Eye (tissue), 1 donor: ENCODE results near the gene AGXT.

Experiments used
- DNase-seq: peaks from one replicate; pipeline ENCODE4 v3.0.0-alpha.2; 2015

Gene AGXT

DNA sequence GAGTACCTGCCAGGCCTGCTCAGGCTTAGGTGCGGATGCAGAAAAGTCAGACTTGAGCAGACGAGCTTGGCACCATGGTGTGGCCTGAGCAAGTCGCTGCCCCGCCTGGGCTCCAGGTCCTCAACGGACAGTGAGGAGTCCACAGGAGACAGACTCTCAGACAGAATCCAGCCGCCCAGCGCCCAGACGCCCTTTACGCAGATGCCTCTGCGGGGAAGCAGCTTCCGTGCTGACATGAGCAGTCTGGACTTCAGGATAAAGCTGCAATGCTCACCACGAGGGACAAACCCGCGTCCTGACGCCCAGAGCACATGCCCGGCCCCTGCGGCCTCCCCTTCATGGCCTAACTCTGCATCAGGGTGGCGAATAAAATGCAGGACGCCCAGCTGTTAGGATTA lies 30.8 kb downstream of the AGXT start:
- DNase-seq, result no peak

DNA sequence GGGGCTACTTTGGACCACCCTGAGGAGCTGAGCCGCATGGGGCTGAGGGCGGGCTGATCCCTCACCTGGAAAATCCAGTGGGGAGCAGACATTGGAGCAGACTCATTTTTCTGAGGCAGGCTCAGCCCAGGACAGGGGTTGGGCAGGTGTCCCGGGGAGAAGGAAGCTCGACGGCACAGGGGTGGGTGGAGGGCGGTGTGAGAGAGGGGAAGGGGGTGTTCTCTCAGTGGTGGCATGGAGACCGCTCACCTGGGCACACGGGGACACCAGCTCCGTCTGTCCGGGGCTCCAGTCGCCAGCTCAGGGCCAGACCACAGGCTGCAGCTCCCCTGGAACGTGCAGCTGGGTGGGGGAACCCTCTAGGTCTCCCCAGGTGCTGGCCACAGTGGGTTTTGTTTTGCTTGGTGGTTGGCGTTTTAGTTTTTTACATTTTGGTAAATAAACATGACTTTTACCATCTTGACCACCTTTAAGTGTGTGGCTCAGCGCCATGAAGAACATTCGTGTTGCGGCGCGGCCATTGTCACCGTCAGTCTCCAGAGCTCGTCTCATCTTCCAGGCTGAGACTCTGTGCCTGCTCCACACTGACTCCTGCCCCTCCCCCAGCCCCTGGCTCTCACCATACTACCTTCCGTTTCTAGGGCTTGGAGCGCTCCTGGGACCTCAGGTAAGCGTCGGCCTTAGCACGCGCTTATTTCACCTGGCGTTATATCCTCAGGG lies 31.7 kb downstream of the AGXT start:
- DNase-seq, result no peak

DNA sequence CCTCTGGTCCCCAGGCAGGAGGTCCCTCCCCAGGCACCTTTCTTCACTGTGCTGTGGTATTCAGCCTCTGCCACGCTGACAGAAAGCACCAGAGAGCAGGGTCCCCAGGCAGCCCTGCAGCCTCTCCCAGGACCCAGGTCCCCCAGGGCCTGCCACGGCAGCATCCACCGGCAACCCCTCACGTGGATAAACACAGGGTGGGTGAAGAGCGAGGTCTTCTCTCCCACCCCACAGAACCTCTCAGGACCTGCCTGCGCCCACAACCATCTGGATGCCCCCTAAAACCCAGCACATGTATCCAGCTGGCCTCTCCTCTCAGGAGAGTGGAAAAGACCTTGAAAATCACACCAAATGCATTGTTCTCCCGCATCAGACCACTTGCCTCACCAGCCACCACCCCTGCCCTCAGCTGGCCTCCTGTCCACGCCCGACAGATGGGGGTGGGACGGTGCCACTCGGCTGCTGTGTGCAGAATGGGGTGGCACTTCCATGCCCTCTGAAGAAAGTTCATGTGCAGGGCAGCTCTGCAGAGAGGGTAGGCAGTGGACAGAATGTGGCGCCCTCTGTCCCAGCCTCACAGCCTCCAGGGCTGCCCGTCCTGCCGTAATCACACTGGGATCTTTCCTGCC lies 33.5 kb downstream of the AGXT start:
- DNase-seq, result no peak

GRCh38 chr2:240902615-240903041 lies 34.0 kb downstream of the AGXT start:
- no peak for DNase-seq

GRCh38 chr2:240903191-240904060 lies 34.8 kb downstream of the AGXT start:
- no peak for DNase-seq

DNA sequence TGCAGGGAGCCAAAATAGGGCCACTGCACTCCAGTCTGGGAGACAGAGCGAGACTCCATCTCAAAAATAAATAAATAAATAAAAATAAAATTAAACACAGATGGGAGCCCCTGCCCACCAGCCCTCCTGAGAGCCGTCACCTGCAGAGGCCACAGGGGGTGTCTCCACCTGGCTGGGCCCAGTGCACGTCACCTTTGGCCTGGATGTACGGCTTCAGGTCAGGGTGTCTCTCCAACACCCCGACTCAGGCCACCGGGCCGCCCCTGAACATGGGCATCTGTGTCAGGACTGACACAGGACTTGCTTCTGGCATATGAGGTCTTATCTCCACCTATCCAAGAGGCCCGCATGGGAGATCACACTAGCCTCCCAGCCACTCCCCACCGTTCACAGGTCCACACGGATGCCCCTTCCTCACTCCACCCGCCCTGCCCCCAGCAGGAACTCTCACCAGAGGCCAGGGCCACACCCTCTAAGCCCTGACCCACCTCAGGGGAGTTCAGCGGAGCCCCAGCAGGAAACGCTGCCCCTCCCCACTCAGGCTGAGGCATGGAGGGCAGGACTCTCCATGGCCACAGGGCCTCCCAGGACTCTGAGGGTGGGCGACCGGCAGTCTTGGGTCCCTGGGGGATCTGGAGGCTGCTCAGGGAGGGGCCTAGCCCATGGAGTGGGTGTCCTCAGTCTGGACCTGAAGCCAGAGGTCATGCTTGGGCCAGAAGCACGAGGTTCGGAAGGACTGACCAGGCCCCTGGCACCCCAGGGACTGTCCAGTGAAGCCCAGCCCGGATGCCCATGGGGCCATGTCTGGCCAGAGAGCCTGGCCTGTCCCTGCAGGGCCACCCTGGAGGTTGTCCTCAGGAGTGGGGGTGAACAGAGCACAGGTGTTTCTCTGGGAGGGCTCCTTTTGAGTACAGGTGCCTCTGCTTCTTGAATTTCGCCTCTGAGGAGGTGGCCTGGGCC lies 35.9 kb downstream of the AGXT start:
- DNase-seq, result no peak

- DNase-seq, result no peak
Observed at GRCh38 chr2:240905176-240905781, 36.7 kb downstream of the AGXT start.

DNA sequence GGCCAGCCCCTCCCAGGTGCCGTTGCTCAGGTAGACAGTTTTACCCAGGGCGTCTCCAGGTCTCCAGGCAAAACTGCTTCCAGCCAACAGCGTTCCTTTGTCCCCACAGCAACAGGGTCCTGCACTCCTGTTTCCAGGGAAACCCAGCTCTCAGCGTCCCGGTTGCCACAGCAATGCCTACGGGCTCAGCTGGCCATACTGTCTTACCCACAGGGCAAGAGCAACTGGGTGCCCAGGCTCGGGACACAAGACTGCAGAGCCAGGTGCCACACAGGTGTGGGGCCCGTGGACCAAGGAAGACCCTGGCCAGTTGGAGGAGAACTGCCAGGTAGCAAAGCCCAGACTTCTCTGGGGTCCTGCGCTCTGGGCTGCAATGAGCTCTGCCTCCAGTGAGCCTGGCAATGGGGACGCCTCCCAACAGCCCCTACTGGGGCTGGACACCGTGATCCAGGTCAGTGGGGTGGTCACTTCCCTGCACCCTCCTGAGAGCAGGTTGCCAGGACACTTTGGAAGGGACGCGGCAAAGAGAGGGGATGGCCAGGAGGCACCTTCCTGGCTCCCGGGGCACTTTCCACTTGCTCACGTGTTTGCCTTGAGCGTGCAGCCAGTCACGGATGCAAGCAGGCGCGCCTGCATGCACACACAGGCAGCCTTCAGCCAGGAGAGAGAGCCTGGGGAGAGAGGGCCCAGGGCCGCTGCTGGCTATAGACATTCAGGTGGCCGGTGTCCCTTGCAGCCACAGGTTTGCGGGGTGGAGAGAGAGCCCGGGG lies 37.7 kb downstream of the AGXT start, which contains the start of gene CROCC2:
Gene CROCC2 (plus strand): TSS at position 196 of the 770 bp plus-strand sequence. CDS start 178 bp downstream, at position 374.
- peak; percentile 86 for DNase-seq

- DNase-seq, result no peak
Observed at GRCh38 chr2:240906911-240907590, 38.4 kb downstream of the AGXT start.

DNA sequence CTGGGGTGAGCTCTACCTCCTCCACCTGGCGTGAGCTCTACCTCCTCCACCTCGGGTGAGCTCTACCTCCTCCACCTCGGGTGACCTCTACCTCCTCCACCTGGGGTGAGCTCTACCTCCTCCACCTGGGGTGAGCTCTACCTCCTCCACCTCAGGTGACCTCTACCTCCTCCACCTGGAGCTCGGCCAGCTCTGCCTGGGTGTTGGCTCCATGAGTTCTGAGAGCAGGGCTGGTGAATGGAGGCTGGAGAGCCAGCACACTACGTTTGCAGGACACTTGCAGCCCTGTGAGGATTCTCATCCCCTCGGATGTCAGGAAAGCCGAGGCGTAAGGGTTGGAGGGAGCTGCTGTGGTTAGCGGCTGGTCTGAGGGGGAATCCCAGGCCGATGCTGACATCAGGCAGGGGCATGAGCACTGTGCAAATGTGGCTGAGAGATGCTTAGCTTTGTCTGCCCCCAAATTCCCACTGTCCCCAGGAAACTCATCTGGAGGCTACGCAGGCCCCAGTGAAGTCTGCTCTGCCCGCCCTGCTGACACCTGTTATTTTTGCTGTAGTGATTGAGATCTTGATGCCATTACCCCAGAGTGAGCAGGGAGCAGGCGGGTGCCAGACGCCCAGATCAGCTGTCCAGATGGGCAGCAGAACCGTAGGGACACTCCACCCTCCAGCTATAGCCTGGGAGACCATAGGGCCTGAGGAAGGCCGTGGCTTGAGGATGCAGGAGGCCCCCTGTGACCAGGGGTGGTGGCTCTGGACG lies 40.8 kb downstream of the AGXT start:
- no peak for DNase-seq

DNA sequence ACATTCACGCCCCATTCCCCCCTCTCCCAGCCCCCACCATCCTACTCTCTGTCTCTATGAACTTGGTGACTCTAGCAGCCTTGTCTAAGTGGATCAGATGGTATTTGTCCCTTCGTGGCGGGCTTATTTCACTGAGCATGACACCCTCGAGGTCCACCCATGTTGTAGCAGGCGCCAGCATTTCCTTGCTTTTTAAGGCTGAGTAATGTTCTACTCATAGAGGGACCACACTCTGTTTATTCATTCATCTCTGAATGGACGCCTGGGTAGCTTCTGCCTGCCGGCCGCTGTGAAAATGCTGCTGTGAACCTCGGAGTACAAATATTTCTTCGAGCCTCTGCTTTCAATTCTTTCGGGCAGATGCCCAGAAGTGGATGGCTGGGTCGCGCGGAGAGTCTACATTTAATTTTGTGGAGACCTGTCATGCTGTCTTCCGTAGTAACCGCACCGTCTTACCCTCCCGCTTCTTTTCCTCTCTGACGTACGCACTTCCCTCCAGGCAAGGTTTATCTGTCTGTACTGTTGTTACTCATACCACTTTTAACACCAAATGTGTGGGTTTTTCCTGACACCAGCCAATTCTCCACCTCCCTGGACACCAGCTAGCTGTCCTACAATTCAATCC lies 43.1 kb downstream of the AGXT start:
- DNase-seq, result no peak

DNA sequence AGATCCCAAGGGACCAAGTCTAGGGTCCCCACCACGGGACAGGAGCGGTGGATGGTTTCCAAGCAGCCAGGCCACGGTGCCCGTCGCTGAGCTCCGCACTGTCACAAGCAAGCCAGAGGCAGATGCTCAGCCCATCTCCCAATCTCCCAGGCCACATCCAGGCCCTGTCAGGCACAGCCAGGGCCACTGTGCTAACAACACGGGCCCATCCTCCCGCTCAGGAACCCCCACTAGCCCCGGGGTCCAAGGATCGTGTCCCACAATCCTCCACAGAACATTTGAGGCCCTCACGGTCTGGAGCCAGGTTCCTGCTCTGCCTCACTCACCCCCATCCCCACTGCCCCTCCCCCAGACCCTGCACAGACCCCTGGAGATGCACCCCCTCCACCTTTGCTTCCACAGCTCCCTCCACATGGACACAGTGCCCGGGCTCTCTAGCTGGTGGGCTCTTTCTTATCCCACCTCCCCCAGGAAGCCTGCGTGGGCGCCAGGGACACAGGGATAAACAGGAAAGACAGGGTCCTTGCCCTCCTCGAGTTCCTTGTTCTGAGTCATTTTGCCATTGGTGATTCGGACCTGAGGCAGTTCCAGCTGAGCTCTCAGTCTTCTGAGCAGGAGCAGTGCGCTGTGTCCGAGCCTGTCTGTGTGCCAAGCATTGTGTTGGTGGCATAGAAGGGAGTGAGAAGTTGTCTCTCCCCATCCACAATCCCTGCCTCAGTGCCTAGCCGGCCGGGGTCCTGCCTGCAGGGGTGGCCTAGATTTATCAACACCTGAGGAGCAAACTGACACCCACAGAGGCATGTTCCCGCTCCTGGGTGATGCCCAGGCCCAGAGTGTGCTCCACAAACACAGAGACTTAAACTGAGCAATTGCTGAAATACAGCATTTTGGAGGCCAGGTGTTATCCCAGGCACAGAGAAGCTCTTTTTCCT lies 44.5 kb downstream of the AGXT start:
- DNase-seq, result no peak

DNA sequence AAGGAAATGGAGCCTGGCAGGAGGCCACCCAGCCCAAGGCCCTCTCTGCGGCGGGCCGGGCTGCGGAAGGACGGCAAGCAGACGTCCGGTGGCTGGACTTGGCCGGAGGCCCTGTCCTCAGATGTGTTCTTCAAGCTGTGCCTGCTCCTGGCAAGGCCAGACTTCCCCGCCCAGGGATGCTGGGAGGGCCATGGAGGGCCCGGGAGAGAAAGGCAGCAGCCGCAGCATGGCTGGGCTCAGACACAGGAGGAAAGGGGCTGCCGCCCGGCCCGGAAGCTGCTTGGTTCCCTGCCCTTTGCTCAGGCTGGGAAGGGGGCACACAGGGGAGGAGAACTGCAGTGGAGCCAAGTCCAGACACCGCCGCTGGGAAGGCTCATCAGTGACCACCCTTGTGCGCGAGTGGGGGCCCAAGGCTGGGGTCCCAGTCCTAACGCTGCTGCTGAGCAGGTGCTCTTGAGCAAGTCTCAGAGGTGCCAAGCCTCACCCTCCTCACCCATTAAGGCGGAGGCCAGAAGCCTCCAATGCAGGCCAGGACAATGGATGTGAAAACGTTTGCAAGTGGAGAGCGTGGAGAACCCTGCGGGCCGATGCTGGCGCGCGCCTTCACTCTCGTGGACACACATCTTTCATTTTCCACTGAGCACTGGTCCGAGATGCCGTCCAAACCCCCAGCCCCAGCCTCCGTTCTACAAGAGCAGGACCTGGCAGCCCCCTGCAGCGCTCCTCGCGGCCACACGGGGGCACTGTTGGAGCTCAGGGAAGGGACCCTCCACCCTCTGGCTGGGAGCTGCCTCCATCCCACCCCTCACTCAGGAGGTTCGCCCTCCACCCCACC lies 45.4 kb downstream of the AGXT start:
- DNase-seq, result peak; percentile 92

- DNase-seq, result no peak
Observed at GRCh38 chr2:240914645-240915525, 46.3 kb downstream of the AGXT start.

DNA sequence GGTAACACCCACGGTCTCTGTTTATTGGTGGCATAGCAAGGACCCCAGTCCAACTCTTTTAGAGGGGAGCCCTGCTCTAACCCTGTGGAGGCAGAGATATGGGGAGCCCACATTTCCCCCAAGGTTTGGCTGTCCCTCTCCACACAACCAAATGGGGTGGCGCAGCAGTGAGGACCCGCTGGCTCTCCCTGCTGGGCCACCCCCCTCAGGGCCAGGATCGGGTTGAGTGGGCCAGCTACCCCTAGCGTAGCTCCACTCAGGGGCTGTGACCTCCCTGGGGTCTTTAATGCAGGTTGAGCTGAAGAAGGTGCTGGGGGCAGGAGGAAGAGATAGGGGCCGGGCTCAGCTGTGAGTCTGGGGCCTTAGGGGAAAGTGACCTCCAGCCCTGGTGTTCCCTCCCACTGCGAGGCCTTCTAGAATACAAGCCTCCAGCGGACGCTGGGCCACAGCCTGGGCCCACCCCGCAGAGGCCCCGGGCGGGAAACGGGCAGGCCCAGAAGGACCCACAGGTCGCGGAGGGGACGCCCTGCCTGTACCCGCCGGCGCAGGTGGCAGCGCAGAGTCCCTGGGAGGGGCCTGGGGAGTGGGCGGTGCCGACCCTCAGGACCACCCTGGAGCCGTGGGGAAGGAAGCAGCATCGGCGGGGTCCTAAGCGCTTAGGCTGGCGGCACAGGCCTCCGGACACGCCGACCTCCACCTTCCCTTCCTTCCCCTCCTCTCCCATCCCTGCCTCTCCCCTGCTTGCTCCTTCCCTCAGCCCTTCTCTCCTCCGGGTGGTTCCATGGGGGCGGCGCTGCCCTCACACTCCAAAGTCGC lies 47.1 kb downstream of the AGXT start:
- peak; percentile 70 for DNase-seq
